Activated CD8-positive, alpha-beta memory T cell treated with anti-CD3 and anti-CD28 coated beads, Interleukin-2, amount 50 U/mL, for 24 hours (primary cell): Measurements from ENCODE around the gene ZNF480.
"Not testable (repeated sequence)": the region's sequence is repeated elsewhere in the genome, so short reads cannot be mapped to it uniquely, and the experiment has no call there.

ENCODE experiments used
- DNase-seq: peaks from one replicate; pipeline ENCODE4 v3.0.0-alpha.2; 2020; ENCODE audit errors: extremely low read depth

The ZNF480 gene

DNA sequence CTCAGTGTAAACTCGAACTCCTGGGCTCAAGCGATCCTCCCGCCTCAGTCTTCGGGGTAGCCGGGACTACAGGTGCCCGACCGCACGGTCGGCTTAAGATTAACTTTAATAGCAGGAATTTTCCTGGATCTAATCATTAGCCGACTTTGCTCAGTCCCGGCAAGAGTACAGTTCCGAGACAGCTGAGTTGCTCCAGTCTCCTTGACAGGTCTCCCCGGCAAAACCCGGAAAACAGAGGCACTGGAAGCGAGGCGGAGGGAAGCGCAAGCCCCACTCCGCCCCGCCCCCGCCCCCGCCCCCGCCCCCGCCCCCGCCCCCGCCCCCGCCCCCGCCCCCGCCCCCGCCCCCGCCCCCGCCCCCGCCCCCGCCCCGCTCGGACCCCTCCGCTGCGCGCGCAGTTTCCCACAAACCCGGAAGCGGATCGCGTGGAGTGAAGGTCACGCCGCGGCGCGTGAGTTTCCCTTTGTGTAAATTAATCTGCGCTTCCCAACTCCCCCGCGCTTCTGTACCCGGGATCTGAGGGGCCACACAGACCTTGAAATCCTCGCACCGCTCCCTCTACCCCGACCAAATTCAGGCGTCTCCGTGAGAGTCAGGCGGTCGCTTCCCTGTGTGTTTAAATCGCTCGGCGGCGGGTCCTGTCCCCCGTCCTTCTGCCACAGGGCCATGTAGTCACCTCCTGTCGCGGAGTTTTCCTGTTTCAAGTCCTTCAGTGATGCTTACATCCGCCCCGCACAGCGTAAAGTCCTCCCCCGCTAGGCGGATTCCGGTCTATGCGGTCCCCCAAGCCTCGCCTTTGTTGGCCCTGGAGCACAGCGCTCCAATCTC is at the start of gene ZNF480:
Gene ZNF480, plus strand, starts transcription at position 397 of the 828 bp plus-strand sequence. CDS start 3,244 bp downstream, outside the sequence.
- peak; percentile 33 for DNase-seq

DNA sequence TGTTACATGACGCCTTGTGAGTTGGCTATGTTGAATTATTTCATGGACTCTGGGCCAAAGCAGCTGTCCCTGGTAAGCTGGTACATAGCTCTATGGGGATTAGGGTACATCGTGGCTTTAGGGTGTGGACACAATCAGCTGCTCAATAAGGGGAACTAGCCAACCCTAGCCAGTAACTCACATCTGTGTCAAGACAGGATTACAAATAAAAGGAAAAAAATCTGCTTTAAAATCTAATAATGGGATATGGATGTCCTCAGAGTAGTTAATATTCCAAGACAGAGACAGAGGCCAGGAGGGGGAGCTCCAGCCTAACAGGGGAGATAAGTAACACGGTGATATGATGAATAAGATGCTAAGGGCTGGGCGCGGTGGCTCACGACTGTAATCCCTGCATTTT is 48.7 kb upstream of the ZNF480 start:
- DNase-seq, result peak; percentile 25

- no peak for DNase-seq
These were observed 38.5 kb upstream of the ZNF480 start for GRCh38 chr19:52258426-52258825.

GRCh38 chr19:52265556-52265955 is 31.4 kb upstream of the ZNF480 start:
- DNase-seq, result not testable (repeated sequence)

DNA sequence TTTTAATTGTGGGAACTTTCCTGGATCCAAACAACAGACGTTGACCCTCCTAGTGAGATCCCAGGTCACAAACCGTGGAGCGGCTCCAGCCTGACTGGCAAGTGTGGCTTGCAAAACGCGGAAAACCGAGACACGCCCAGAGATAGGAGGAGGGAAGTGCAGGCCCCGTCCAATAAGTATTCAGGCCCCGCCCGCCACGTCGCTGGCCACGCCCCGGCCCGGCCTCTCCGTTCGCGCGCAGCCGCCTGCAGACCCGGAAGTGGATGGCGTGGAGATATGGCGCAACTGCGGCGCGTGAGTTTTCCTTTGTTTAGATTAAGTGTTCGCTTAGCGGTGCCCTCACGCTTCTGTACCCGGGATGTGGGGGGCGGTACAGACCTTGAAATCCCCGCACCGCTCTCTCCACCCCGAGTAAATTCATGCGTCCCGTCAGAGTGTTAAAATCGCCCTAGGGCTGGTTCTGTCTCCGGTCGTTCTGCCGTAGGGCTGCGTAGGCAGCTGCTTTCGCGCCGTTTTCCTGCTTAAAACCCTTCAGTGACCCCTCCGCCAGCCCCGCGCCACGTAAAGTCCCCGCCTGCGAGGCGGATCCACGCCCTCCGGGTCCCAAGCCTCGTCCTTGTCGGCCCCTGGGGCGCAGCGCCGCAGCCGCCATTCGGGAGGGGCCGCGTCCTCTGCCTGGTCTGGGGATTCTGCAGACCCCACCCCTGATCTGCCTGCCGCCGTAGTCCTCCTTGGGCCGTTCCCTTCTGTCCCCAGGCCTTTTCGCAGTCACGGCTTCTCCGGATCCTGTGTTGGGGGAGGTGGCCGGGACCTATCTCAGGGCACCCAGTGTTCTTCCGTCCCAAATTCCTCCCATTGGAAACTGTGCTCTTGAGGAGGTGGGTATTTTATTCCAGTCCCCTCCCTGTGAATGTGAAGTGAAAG is 27.4 kb upstream of the ZNF480 start, which contains the start of gene ZNF766:
Gene ZNF766, plus strand, starts transcription at position 250 of the 924 bp plus-strand sequence. Its CDS starts 27 bp downstream, at position 277.
- peak; percentile 93 for DNase-seq

- no peak for DNase-seq
These were observed 26.6 kb upstream of the ZNF480 start for GRCh38 chr19:52270266-52270885.

DNA sequence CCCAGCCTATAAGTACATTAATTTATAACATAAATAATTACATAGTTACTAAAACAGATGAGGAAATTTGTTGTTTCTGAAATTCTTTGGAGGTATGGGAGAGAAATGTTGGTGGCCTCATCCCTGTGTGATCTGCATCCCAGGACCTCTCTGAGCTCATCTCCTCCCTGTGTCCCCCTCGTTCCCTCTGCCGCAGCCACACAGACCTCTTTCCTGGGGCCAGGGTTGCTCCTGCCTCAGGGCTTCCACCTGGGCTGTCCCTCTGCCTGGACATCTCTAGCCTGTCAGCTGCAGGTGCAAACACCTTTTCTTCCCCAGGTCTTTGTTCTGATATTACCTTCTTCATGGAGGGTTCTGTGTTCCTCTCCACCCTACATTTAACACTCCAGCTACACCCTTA is 23.7 kb upstream of the ZNF480 start:
- no peak for DNase-seq

DNA sequence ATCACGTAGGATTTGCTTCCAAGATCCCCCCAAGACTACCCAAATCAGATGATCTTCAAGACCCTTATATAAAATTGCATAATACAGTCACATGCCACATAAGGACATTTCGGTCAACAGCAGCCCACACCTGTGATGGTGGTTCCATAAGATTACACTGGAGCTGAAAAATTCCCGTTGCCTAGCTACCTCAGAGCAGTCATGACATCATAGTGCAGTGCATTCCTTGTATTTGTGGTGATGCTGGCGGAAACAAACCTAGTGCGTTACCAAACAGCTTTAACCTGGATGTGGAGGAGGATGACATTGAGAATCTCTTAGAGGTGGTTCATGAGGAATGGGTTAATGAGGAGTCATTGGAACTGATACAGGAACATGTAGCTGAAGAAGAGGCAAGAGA is 22.8 kb upstream of the ZNF480 start:
- DNase-seq, result no peak

- no peak for DNase-seq
These were observed 21.0 kb upstream of the ZNF480 start for GRCh38 chr19:52275988-52276387.

DNA sequence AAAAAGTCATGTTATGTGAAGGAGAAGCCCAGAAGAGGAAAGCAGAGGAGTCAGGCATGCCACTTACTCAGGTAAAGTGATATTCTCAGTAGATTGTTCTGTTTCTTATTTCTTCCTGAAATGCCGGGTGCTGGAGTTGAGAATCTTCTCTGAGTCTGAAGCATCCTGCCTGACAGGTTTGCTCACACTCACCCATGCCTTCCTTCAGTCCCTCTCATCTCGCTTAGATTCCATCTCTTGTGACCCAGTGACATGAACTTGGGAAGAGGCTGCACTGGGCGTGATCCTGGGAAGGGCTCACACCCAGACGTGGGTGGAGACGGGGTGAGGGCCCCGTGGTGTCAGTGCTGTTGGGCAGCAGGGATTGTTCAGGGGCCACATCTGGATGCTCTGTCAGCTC is 19.5 kb upstream of the ZNF480 start:
- no peak for DNase-seq

- no peak for DNase-seq
These were observed 10.7 kb upstream of the ZNF480 start for GRCh38 chr19:52286256-52286655.

DNA sequence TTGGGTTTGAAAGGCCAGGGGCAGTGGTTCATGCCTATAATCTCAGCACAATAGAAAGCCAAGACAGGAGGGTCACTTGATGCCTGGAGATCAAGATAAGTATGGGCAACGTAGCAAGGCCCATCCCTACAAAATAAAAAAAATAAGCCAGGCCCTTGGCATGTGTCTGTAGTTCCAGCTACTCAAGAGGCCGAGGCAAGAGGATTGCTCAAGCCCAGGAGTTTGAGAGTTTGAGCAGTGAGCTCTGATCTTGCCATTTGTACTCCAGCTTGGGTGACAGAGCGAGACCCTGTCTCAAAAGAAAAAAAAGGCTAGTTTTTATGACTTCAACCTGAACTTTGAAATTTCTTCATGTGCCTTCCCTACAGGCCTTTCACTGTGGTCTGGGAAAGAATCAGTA is 5.2 kb upstream of the ZNF480 start:
- no peak for DNase-seq

GRCh38 chr19:52292946-52293345 is 4.0 kb upstream of the ZNF480 start:
- not testable (repeated sequence) for DNase-seq

DNA sequence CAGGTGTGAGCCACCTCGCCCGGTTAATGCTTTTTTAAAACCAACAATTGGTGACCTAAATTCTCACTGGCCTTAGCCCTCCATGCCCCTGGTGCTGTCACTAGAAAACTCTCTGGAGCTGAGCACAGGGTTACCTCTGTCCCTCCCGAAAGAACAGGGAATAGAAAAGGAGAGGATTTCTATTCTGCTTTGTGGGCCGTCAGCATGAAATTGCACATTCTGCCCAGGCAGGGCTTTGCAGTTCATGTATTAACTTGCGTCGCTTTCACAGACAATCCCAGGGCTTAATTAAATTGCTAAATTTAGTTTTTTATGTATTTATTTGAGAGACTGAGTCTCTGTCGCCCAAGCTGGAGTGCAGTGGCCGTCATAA is 583 bp upstream of the ZNF480 start:
- no peak for DNase-seq

DNA sequence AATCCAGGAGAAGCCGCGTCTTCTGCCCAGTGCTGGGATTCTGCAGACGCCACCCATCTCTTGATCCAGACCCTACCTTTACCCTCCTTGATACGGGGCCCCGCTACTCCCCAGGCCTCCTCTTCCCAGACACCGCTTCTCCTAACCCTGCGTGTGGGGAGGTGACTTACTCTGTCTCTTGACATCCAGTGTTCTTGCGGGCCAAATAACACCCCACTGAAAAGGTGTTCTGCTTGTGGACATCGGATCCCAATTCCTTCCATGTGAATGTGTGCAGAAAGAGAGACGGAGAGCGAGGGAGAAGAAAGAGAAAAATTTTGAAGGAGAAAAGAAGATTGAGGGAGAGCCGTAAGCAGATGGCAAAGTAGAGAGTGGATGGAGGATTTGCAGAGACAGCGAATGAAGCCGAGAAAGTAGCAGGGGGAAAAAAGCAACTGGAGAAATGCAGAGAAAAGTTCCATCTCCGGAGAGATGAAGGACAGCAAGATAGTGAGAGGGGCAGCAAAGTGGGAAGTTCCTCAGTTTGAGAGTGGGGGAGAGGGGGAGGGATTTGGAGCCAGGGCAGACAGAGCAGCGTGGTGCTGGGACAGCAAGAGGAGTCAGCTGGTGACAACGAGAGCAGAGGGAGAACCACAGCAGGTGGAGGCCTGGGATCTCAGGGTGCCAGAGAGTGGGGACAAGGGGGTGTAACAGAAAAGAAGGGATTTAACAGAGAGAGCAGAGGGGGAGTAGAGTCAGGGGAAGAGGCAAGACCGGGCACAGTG is 814 bp downstream of the ZNF480 start:
- no peak for DNase-seq

DNA sequence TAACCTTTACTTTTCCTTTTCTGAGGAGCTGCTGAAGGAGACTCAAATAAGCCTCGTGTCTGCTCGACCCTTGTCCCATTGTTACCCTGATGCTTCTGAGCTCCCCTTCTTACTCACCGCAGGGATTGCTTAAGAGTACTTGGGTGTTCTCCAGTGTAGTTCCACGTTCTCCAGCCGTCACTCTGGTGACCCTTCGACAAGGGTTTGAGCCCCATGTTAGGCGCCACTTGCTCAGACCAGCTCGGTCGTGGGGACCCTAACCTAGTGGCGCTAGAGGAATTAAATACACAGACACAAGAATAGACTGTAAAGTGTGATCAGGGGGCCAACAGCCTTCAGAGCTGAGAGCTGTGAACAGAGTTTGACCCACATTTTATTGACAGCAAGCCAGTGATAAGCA is 10.3 kb downstream of the ZNF480 start:
- DNase-seq, result no peak

DNA sequence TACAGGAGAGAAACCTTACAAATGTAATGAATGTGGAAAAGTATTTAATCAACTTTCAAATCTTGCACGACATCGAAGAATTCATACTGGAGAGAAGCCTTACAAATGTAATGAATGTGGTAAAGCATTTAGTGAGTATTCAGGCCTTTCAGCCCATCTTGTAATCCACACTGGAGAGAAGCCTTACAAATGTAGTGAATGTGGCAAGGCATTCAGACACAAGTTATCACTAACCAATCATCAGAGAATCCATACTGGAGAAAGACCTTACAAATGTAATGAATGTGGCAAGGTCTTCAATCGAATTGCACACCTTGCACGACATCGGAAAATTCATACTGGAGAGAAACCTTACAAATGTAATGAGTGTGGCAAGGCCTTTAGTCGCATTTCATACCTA is 25.5 kb downstream of the ZNF480 start:
- DNase-seq, result no peak

GRCh38 chr19:52331757-52332156 is 34.8 kb downstream of the ZNF480 start:
- no peak for DNase-seq

DNA sequence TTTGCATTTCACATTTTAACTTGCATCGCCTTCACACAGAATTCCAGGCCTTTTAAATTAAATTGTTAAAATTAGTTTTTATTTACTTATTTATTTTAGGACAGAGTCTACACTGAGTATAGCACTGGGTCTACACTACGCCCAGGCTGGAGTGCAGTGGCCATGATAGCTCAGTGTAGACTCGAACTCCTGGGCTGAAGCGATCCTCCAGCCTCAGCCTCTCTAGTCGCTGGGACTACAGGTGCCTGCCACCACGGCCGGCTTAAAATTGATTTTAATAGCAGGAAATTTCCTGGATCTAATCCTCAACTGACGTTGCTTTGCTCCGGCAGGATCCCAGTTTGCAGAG is 38.8 kb downstream of the ZNF480 start:
- DNase-seq, result no peak

DNA sequence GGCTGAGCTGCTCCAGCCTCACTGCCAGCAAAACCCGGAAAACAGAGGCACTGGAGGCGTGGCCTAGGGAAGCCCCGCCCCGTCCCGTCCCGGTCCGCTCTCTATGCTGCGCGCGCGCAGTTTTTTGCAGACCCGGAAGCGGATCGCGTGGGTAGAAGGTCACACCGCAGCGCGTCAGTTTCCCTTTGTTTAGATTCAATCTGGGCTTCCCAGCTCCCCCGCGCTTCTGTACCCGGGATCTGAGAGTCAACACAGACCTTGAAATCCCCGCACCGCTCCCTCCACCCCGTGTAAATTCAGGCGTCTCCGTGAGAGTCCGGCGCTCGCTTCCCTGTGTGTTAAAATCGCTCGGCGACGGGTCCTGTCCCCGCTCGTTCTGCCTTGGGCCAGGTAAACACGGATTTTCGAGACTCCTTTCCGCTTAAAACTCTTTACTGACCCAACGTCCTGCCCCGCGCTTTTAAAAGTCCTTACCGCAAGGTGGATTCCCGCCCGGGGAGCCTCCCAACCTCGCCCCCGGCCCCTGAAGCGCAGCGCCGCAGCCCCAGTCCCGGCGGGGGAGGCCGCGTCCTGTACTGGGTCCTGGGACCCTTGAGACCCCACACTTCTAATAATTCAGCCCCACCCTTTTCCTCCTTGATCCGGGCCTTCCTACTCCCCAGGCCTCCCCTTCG is 39.3 kb downstream of the ZNF480 start, which contains the start of gene ZNF610:
Gene ZNF610, plus strand, starts transcription at position 127 of the 674 bp plus-strand sequence. CDS start 12,930 bp downstream, outside the sequence.
- peak; percentile 64 for DNase-seq
